IMR-90 (cell line): ENCODE results near the gene STX8. TPM values are rescaled to one million over a fixed set of nuclear protein-coding genes. Genes with fewer than 3 reads are reported as not detected.

Experiments used
- ATAC-seq: fragments of 200-7000 bp; cut with Tn5 transposase; 2 replicates; pipeline ENCODE4 v1.9.1; 2020; ENCODE audit warnings: low read depth, mild to moderate bottlenecking, moderate library complexity
- BruUV-seq: library from RNA; stranded (reverse); fragments of 400-500 nt; replicated peaks from 2 replicates; lab custom pipeline; 2021; lab: Mats Ljungman, UMichigan
- CTCF ChIA-PET: fragments of 300-600 bp; formaldehyde crosslinking; extraction: SDS; loops from one replicate; lab custom pipeline; 2021; ENCODE audit warnings: antibody characterized with exemption; lab: Yijun Ruan, JAX
- POLR2A ChIA-PET: fragments of 300-600 bp; sonication (Branson Sonifier 250); formaldehyde crosslinking; loops from one replicate; lab custom pipeline; 2022; ENCODE audit warnings: antibody characterized with exemption; ENCODE audit not compliant: unreplicated experiment; lab: Charles Lee
- DNase-seq: peaks from one replicate; pipeline ENCODE4 v3.0.0; 2013
- H2AFZ ChIP-seq: replicated peaks from 2 replicates; pipeline ENCODE3; 2013; ENCODE audit warnings: low read length, mild to moderate bottlenecking; ENCODE audit not compliant: poor library complexity
- H2AK5ac ChIP-seq: 2 replicates; pipeline ENCODE4 v1.6.1; 2013; ENCODE audit warnings: low read depth, low read length, inconsistent platforms
- H2AK9ac ChIP-seq: replicated peaks from 2 replicates; pipeline ENCODE3; 2013; ENCODE audit warnings: mild to moderate bottlenecking, low read depth, low read length, moderate library complexity; ENCODE audit not compliant: poor library complexity
- H2BK120ac ChIP-seq: 2 replicates; pipeline ENCODE4 v1.6.1; 2013; ENCODE audit warnings: low read depth, low read length, inconsistent platforms
- H2BK15ac ChIP-seq: 3 replicates; pipeline ENCODE4 v1.6.1; 2013; ENCODE audit warnings: low read depth, low read length, inconsistent platforms
- H2BK20ac ChIP-seq: 2 replicates; pipeline ENCODE4 v1.6.1; 2013; ENCODE audit warnings: low read depth, mild to moderate bottlenecking, inconsistent platforms, low read length, moderate library complexity
- H2BK5ac ChIP-seq: 2 replicates; pipeline ENCODE4 v1.6.1; 2013; ENCODE audit warnings: mild to moderate bottlenecking, low read depth, low read length, inconsistent platforms; ENCODE audit not compliant: poor library complexity, severe bottlenecking
- H3K14ac ChIP-seq: replicated peaks from 2 replicates; pipeline ENCODE4 v1.6.1; 2013; ENCODE audit warnings: low read depth, low read length, inconsistent platforms
- H3K18ac ChIP-seq: 2 replicates; pipeline ENCODE4 v1.6.1; 2013; ENCODE audit warnings: low read depth, low read length, control low read depth
- H3K23ac ChIP-seq: 2 replicates; pipeline ENCODE4 v1.6.1; 2013; ENCODE audit warnings: low read depth, low read length, inconsistent platforms
- H3K27ac ChIP-seq: 2 replicates; pipeline ENCODE4 v1.5.1; 2013; ENCODE audit warnings: mild to moderate bottlenecking, control low read depth, low read length; ENCODE audit not compliant: insufficient read depth
- H3K27me3 ChIP-seq: 2 replicates; pipeline ENCODE4 v1.6.1; 2013; ENCODE audit warnings: low read length; ENCODE audit not compliant: control insufficient read depth, insufficient read depth
- H3K36me3 ChIP-seq: 2 replicates; pipeline ENCODE4 v1.6.1; 2013; ENCODE audit warnings: low read length, mixed read lengths; ENCODE audit not compliant: control insufficient read depth, insufficient read depth
- H3K4ac ChIP-seq: 2 replicates; pipeline ENCODE4 v1.6.1; 2013; ENCODE audit warnings: low read depth, low read length, inconsistent platforms
- H3K4me1 ChIP-seq: 2 replicates; pipeline ENCODE4 v1.6.1; 2013; ENCODE audit warnings: low read length, mixed read lengths; ENCODE audit not compliant: control insufficient read depth, insufficient read depth
- H3K4me2 ChIP-seq: 2 replicates; pipeline ENCODE4 v1.6.1; 2013; ENCODE audit warnings: low read depth, mild to moderate bottlenecking, control low read depth, low read length, moderate library complexity
- H3K4me3 ChIP-seq: 2 replicates; pipeline ENCODE4 v1.5.1; 2013; ENCODE audit warnings: low read depth, mild to moderate bottlenecking, control low read depth, low read length, moderate library complexity; ENCODE audit not compliant: insufficient read depth
- H3K56ac ChIP-seq: 2 replicates; pipeline ENCODE4 v1.6.1; 2013; ENCODE audit warnings: low read length, inconsistent platforms; ENCODE audit not compliant: insufficient read depth; ENCODE audit errors: extremely low read depth
- H3K79me1 ChIP-seq, 2 experiments: 2 replicates each; pipeline ENCODE4 v1.6.1; 2013; ENCODE audit warnings: low read length in 2 of 2, inconsistent platforms in 1 of 2, low read depth in 1 of 2
- H3K9ac ChIP-seq: 2 replicates; pipeline ENCODE4 v1.6.1; 2013; ENCODE audit warnings: low read depth, low read length, control low read depth
- H3K9me1 ChIP-seq: 2 replicates; pipeline ENCODE4 v1.6.1; 2013; ENCODE audit warnings: low read length, inconsistent platforms; ENCODE audit not compliant: insufficient read depth
- H3K9me3 ChIP-seq: 2 replicates; pipeline ENCODE4 v1.6.1; 2013; ENCODE audit warnings: low read length; ENCODE audit not compliant: control insufficient read depth, insufficient read depth
- H4K20me1 ChIP-seq: 2 replicates; pipeline ENCODE4 v1.6.1; 2013; ENCODE audit warnings: low read length, inconsistent platforms; ENCODE audit not compliant: insufficient read depth
- H4K5ac ChIP-seq: 2 replicates; pipeline ENCODE4 v1.6.1; 2013; ENCODE audit warnings: mild to moderate bottlenecking, low read depth, low read length, control low read depth
- H4K8ac ChIP-seq, 2 experiments: 2 replicates each; pipeline ENCODE4 v1.6.1; 2013; ENCODE audit warnings: low read depth in 2 of 2, low read length in 2 of 2, control low read depth in 1 of 2, inconsistent platforms in 1 of 2
- H4K91ac ChIP-seq: 2 replicates; pipeline ENCODE4 v1.6.1; 2013; ENCODE audit warnings: low read depth, low read length, inconsistent platforms; ENCODE audit not compliant: insufficient read depth
- CEBPB ChIP-seq: IDR thresholded peaks from 2 replicates; pipeline ENCODE4 v1.6.1; 2012; ENCODE audit warnings: low read depth, low read length, improper control_type of control experiment
- NFE2L2 ChIP-seq: fragments of 150-350 bp; IDR thresholded peaks from 2 replicates; pipeline ENCODE4 v1.6.1; 2016; ENCODE audit warnings: low read depth, mild to moderate bottlenecking, low read length
- WGBS, 2 experiments: methylation state at CpG; one replicate each; pipeline versions ENCODE4 v1.1.5 to v1.1.7; 2013; ENCODE audit warnings: missing lambda C conversion rate in 2 of 2; ENCODE audit not compliant: insufficient read length in 1 of 2; ENCODE audit errors: extremely low coverage in 2 of 2; 5-methylcytosine and 5-hydroxymethylcytosine counted together
- dilution Hi-C: fragments of 300-500 bp; cut with HindIII; formaldehyde crosslinking; loops from one replicate; pipeline ENCODE4 v1.14.3; 2018; ENCODE audit warnings: low sequenced_read_pairs; ENCODE audit not compliant: unreplicated experiment
- in situ Hi-C: fragments of 300-500 bp; cut with MboI; formaldehyde crosslinking; loops from 3 replicates; pipeline ENCODE4 v1.14.3; 2019; ENCODE audit warnings: low sequenced_read_pairs, inconsistent platforms, mixed read lengths
- intact Hi-C: fragments of 100-400 bp; cut with micrococcal nuclease; formaldehyde crosslinking; loops from 2 replicates; pipeline ENCODE4 v1.10.0; 2022
- polyA plus RNA-seq, 3 experiments: library from polyadenylated mRNA; depleted of rRNA; stranded (reverse); fragments of >200 nt; gene quantifications; 2 replicates each; pipeline ENCODE4 v1.2.3, GENCODE V29; 2012; ENCODE audit warnings: low replicate concordance in 1 of 3
- total RNA-seq: library from RNA; depleted of rRNA; stranded (reverse); fragments of >200 nt; gene quantifications from 2 replicates; pipeline ENCODE4 v1.2.3, GENCODE V29; 2012

The STX8 gene
- total and polyA plus RNA-seq, 2 of the 4 experiments (the other 2 are of a cell fraction) = 26.5 to 47.0 TPM

DNA sequence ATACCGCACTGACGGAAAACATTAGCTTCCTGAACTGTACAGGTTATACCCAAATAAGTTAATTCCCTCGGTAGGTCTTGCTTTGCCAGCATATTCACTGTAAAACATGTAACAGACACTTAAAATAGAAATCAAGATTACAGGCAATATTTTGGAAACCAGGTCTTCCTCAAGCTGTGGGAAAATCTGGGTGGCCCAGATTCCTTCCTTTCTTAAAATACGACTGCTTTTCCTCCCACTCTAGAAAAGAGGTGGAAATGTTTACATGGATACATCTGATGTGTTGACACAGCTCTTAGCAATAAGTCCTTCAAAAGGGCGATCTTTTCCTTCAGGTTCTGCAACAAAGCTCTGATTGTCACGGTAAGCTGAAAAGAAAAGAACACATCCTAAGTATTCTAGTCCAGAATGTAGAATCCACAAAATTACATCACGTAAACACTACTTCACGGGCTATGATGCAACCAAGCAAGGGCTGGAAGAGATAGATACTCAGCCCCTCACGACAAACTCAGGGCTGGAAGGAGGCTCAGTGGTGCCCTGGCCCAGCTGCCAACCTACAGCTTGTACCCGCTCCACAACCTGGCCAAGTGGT, 18.4 kb downstream of the STX8 start:
- no peak overlapping the region for H3K4me2 ChIP-seq
- no peak overlapping the region for H2BK5ac ChIP-seq
- TF ChIP-seq NFE2L2 (no peak), CEBPB (peak; percentile 38)
- no peak overlapping the region for H2BK20ac ChIP-seq
- no peaks in the 10 kb centered on the region for H3K27me3 ChIP-seq
- no peak overlapping the region for H2AFZ ChIP-seq
- H3K4ac ChIP-seq = no peak overlapping the region
- ChIA-PET CTCF (interaction anchor here (0.6 kb wide), 1 partner anchor 29 kb away, joined by 3 read pairs; no protein-coding TSS in a partner anchor), POLR2A (no interaction called here)
- H4K91ac ChIP-seq = no peak overlapping the region
- no peak overlapping the region for H3K4me3 ChIP-seq
- H2BK15ac ChIP-seq = no peak overlapping the region
- 0 out of 2 replicates have a peak, but pooled peaks cover 3% of the 10 kb centered on the region for H4K20me1 ChIP-seq
- H2BK120ac ChIP-seq = no peak overlapping the region
- BruUV-seq = no TSS peak
- H3K9me1 ChIP-seq = no peaks in the 10 kb centered on the region
- no peak overlapping the region for H3K18ac ChIP-seq
- ATAC-seq = no peak
- in situ Hi-C loops = no loop called here
- no peaks in the 10 kb centered on the region for H3K9me3 ChIP-seq
- no peak overlapping the region for H3K27ac ChIP-seq
- peaks cover 2% of the 10 kb centered on the region; the same call in 1 of the 2 replicates for H3K4me1 ChIP-seq
- H2AK9ac ChIP-seq = no peak overlapping the region
- H4K5ac ChIP-seq = no peak overlapping the region
- H3K36me3 ChIP-seq = no peaks in the 10 kb centered on the region; the same call in 1 of the 2 replicates
- peaks cover 0 to 9% of the 10 kb centered on the region in 2 experiments; a peak in 2 of 4 replicates for H3K79me1 ChIP-seq
- dilution Hi-C loops = no loop called here
- peak; percentile 13 for DNase-seq
- no CpG with 5 or more reads among the region's 10 CpGs for WGBS, 2 experiments
- intact Hi-C loops = no loop called here
- H4K8ac ChIP-seq = no peak overlapping the region
- no peak overlapping the region for H3K23ac ChIP-seq
- no peak overlapping the region for H3K14ac ChIP-seq
- no peak overlapping the region for H3K56ac ChIP-seq
- H2AK5ac ChIP-seq = no peak overlapping the region
- H3K9ac ChIP-seq = no peak overlapping the region
